GM21723 (cell line): ENCODE data around the gene PLP2.
A peak's percentile ranks its signal among the peaks of the same experiment; 100 is the strongest.
"Not testable (repeated sequence)": the region's sequence is repeated elsewhere in the genome, so short reads cannot be mapped to it uniquely, and the experiment has no call there.

Experiments used
- ATAC-seq: cut with Tn5 transposase; IDR thresholded peaks from one replicate; pipeline ENCODE4 v1.9.1; 2021; ENCODE audit warnings: mild to moderate bottlenecking, moderate library complexity; ENCODE audit not compliant: unreplicated experiment

Gene PLP2

DNA sequence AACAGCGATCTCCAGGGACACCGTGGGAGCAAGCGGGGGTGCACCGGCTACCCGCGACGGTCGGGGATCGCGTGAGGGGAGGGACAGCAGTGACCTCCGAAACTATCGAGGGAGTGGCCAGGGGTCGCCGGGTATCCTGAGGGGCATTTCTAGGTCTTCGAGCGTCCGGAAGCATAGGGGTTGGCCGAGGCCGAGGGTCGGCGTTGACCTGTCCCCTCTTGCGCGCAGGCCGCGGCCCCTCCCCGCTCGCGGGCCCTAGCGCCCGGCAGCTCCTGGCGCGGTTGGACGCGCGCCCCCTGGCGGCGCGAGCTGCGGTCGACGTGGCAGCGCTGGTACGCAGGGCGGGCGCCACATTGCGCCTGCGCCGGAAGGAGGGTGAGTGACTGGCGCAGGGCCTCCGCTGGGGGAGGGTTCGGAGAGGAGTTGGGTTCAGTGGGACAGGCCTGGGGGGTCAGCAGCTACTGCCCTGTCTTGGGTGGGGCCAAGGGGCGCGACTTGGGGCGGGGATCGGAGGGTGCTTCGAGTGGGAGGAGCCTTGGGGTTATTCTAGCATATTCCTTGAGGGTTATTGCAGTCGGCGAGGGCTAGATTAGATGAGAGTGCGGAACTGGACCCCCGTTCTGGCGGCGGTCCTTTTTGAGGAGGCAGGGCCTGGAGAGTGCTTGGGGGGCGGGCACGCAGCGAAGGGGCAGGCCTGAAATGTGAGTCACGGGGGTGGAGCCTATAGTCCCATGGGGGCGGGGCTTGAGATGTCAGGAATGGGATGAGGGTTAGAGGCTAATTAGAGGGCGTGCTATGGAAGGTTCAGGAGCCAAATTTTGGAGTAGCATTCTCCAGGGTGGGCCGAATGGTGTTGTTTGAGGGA lies 7.9 kb upstream of the PLP2 start:
- peak; percentile 50 for ATAC-seq

DNA sequence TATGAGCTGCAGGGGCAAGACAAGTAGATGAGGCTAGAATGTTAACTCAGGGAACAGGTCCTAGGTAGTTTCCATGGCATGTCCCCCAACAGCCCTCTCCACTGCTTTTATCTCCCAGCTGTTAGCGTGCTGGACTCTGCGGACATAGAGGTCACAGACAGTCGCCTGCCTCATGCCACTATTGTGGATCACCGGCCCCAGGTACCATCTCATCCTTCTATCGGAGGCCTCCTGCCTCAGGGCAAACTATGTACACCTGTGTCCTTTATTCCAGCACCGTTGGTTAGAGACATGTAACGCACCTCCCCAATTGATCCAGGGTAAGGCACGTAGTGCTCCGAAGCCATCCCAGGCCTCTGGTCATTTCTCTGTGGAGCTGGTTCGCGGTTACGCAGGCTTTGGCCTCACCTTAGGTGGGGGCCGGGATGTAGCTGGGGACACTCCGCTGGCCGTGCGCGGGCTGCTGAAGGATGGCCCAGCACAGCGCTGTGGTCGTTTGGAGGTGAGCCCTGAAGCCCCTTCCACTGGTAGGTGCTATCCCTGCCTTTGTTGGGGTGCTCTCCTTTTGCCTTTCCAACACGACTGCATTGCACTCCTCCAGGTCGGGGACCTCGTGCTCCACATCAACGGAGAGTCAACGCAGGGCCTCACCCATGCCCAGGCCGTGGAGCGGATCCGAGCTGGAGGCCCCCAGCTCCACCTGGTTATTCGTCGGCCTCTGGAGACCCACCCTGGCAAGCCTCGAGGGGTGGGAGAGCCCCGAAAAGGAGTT lies 6.9 kb upstream of the PLP2 start:
- no peak for ATAC-seq

DNA sequence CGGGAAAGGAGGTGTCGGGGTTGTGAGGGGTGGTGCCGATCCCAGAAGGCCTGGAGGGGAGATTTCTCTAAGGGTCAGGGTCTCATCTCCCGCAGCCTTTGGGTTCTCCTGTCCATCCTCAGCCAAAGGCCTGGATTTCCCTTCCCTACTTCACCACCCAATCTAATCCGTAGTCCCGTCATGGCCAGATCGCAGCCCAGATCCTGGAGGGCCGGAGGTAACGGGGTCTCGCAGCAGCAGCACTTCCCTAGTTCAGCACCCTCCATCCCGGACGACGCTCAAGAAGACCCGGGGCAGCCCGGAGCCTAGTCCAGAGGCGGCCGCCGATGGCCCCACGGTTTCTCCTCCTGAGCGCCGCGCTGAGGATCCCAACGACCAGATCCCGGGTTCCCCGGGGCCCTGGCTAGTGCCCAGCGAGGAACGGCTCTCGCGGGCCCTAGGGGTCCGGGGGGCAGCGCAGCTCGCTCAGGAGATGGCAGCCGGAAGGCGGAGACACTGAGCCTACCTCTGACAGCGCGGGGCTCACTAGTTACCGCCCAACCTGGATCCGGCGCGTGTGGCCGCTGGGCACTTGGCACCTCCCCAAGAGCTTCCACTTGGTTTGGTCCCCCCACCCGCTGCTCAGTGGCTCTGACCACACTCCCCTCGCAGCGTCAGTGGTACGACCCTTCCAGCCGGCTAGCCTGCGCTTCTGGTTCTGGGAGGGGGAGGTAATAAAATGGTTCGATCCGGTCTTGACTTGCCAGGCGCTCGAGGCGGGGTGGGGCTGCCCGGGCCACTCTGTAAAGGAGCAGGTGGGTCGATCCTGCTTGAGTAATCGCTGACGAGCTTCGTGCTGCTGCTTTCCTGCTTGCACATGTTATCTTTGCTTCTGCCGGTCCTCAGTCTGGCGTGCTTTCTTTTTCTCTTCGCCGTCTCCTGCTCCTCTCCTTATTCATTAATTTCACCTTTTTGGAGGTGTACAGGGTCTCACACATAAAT lies 5.5 kb upstream of the PLP2 start:
- ATAC-seq, result peak; percentile 35

DNA sequence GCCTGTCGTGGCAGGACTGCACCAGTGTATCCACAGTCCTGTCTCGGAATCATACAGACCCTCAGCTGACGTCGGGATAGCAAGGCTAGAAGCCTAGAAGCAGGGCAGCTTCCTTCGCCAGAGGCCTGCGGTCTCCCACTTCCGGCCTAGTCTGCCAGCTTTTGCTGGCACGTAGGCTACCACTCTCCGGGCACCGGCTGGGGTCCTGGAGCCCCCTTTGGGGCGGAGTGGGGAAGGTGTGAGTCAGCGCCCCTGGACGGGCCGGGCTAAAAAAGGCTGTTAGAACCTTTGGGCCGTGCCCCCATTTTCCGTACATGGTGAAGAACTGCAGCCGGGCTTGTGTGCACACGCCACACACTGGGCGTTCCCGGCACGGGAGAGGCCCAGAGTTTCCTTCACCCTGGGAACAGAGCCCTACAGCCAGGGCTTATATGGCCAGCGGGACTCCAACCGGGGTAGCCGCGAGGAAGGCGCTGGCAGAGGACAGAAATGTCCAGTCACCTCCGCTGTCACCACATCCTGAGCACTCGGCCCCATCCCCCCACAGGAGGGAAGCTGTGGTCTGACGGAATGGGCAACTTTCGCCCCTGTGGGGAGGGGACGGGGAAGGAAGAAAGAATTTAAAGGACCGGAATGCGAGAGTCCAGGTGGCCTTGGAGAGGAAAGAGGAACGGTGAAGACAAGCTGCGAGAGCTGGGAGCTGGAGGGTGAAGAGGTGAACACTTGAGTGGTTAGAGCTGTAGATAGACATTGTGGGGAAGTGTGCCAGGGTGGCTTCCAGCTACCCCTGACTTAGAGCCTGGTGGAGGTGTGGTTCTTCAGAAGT lies 4.6 kb upstream of the PLP2 start:
- ATAC-seq, result peak; percentile 11

DNA sequence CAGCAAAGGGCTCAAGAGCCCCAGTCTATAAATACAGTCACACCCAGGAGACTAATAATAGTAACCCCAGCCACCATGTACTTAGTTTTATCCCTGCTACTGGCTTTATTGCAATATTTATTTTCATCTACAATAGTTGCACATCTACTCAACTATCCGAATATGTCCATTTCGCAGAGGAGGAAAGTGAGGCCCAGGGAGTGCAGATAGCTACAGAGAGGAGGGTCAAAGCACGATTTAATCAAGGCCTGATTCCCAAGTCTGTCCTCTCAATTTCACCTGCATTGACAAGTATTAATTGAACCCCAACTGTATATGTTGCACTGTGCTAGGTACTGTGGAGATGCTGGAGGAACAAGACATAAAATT lies 4.0 kb upstream of the PLP2 start:
- no peak for ATAC-seq

DNA sequence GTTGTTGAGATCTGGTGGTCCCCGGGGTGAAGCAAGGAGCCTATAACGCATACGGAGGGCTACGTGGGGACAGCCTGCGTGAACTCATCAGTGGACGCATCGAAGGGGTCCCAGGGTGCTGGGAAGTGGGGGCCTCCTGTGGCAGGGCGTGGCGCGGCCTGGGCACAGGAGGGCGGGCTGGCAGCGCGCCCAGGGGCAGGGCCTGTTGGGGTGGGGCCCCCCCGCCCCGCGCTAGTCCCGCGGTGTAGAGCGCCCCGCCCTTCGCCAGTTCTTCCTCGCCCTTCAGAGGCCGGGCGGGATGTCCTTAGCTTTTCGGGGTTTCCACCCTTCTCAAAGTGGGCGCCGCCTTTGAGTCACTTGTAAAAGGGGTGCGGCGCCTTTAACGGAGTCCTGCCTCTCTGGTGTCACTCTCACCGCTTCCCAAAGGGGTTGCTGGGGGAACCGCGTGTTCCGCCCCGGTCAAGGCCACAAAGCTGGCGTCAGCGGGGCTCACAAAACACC lies 632 bp downstream of the PLP2 start:
- ATAC-seq, result peak; percentile 65

DNA sequence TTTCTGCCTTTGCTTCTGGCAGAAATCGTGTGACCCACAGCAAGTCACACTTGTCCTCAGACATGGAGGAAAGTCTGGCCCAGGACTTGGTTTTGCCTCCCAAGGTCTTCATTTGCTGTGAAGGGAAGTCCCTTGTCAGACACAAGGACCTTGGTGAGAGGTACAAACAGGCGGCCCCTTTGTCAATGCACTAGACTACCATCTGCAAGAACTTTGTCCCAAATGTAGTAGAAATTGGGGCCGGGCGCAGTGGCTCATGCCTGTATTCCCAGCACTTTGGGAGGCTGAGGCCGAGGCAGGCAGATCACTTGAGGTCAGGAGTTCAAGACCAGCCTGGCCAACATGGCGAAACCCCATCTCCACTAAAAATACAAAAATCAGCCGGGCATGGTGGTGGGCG lies 1.8 kb downstream of the PLP2 start:
- not testable (repeated sequence) for ATAC-seq

DNA sequence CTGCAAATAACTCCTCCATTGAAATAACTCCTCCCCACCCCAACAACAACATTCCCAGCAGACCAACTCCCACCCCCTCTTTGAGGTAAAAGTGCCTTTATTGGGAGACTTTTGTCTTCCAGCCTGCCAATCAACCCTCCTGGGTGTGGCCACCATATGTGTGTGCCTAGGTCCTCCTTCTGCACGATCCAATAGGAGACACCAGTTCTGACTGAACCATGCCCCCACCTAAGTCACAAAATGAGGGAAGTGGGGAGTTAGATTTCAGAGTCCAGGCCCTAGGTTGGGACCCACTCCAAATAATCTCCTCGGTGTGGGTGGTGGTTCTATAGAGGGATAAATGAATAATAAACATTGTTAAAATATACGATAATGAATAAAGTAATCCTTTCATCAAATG lies 3.0 kb downstream of the PLP2 start:
- ATAC-seq, result no peak

DNA sequence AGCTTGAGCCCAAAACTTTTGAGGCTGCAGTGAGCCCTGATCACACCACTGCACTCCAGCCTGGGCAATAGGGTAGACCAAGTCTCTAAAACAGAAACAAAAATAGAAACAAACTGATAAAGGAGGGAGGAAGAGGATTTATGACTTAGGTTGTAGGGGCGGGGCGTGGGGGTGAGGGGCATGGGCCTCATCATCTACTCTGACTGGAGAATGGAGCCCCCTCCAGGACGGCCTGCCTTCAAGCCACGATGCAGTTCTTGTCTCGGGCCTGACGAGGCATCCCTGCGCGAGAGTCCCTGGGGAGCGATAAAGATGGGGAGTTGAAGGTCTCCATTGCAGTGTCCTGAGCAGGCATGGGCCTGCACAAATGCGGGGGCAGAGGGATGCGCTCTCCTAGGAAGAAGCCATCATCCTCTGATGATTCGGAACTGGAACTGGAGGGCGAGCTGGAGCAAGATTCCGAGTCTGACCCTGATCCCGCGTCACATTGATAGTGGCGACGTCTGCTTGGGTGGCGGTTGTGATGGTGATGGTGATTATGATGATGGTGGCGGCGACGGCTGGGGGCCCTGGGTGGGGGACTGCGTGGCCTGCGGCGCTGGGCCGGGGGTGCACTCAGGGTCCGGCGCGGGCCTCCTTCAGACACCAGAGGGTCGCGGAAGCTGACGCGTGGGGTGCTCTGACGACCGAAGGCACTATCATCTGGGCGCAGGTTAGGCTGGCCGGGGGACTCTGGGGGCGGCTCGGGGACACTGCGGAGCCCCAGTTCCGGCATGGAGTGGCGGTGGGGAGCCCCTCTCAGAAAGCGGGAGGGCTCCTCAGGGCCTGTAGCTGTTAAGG lies 4.0 kb downstream of the PLP2 start:
- ATAC-seq, result no peak

DNA sequence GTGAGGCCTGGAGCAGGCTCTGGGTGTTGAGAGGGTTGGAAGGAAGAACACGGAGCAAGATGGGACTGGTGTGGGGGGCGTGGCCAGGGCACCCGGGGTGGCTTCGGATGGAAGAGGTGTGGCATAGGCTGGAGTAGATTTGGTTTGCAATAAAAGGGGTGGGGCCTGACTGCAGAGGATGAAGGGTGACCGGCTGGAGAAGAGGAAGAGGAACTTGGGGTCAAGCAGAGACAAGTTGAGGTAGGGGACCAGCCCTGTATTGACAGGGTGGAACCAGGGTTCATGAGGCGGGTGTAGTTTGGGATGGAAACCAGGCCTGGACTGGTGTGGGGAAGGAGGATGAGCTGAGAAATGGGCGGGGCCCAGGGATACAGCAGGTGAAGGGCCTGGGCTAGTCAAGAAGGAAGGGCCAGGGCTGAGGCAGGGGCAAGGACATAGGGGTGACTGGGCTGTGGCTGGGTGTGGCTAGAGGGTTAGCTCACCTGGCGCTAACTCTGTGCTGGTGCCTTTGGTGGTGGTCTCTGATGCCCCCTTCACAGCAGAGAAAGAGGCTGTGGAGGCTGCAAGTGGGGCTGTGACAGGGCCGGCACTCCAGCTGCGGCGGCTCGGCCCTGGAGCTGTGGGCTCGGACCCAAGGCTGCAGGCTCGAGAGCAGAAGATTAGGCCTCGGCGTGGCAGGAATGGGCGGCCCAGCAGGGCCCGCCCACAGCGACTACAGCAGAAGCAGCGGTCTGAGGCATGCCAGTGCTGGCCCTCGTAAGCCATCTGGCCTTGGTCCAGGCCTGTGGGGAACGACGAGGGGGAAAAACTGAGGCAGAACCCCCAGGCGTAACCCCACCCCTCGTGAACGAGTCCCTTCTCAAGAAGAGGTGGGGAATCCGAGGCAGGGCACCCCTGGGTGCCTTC lies 5.0 kb downstream of the PLP2 start:
- ATAC-seq, result no peak

DNA sequence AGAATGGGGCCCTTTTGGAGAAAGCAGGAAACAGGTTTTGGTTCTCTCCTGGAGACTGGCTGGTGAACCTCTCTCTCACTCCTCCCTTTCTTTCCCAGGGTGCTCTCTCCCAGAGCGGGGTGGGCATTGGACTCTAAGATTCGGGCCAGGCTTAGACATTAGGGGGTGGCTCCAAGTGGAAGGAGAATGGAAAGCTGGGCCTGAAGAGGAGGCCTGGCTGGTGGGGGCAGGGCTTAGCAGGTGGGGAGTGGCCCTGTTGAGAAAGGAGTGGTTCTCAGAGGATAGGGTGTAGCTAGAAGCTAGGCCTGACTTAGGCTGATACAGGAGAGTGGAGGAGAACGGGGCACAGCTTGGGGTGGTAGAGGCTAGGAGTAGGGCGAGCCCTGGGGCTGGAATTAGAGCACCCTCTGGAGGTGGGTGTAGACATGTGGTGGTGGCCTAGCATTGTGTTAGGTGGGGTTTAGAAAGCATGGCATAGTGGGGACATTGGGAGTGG lies 5.7 kb downstream of the PLP2 start:
- ATAC-seq, result no peak

DNA sequence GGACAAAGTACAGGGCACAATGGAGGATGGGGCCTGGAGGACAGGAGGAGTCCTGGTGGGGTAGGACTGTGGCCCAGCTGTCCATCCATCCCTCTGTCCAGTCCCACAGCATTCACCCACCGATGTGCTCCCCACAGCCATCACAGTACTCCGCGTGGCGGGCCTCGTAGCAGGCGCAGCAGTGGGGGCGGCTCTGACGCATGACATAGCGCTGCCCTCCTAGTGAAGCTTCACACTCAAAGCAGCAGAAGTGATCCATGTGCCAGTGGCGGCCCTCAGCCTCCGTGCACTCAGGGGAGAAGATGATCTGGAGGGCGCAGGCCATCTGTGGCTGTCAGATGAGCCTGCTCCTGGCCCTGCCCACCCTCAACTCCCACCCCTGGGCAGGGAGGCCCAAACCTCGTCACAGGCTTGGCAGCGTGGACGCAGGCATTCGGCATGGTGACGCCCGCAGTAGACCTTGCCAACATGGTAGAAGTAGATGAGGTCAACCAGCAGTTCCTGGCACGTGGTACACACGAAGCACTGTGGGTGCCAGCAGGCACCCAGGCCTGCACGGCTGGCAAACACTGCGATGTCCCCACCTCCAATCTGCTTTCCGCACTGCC lies 6.3 kb downstream of the PLP2 start:
- no peak for ATAC-seq

DNA sequence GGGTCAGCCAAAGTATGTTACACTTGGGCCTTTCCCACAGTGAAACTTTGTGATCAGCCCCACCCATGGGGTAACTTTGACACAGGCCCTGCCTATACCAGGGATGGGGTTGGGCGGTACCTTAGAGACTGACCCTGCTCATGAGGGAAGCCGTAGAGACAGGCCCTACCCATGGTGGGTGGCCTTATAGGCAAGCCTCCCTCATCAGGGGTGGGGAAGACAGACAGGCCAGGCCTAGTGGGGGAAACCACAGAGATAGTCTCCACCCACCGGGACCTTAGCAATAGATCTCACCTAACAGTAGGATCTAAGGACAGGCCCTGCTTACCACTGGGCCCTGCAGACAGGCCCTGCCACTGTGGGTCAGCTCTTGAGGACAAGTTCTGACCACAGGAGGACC lies 6.8 kb downstream of the PLP2 start:
- no peak for ATAC-seq

DNA sequence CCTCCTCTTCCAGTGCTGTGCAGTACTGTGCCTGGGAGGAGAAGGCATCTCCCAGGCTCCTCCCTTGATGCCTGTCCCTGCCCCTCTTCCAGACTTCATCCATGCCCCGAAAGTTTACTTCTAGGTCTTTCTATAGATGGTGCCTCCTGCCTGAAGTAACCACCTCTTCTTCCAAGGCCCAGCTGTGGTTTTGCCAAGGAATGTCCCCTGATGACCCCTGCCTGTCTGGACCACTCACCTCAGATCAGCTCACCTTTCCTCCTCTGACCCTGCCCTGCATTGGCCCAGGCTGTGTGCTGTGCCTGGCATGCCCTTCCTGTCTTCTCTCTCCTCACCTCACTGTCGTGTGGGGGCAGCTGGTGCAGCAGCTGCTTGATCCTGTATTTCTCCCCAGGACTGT lies 7.7 kb downstream of the PLP2 start:
- ATAC-seq, result no peak

DNA sequence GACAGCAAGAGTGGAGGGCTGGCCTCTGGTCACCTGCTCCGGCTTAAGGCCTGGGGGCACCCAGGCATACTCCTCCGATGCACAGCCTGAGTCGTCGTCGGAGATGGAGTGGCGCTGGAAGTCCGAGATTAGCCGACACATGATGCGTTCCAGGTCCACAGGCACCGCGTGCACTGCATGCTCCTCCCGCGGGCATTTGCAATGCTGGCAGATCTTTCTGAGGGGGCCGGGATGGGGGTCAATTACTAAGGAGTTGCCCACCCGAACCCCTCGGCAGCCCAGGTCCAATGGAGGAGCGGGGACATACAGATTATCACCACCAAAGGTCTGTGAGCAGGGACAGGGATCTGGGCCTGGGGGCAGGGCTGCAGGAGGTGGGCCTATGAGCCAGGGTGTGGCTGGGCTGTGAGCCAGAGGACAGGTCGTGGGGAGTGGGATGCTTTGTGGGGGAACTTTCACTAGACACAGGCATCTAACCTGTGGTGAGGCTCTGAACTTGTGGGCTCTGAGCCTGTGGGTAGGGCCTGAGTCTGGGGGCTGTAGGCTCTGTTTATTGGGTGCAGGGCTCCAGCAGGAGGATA lies 12.1 kb downstream of the PLP2 start:
- ATAC-seq, result no peak

DNA sequence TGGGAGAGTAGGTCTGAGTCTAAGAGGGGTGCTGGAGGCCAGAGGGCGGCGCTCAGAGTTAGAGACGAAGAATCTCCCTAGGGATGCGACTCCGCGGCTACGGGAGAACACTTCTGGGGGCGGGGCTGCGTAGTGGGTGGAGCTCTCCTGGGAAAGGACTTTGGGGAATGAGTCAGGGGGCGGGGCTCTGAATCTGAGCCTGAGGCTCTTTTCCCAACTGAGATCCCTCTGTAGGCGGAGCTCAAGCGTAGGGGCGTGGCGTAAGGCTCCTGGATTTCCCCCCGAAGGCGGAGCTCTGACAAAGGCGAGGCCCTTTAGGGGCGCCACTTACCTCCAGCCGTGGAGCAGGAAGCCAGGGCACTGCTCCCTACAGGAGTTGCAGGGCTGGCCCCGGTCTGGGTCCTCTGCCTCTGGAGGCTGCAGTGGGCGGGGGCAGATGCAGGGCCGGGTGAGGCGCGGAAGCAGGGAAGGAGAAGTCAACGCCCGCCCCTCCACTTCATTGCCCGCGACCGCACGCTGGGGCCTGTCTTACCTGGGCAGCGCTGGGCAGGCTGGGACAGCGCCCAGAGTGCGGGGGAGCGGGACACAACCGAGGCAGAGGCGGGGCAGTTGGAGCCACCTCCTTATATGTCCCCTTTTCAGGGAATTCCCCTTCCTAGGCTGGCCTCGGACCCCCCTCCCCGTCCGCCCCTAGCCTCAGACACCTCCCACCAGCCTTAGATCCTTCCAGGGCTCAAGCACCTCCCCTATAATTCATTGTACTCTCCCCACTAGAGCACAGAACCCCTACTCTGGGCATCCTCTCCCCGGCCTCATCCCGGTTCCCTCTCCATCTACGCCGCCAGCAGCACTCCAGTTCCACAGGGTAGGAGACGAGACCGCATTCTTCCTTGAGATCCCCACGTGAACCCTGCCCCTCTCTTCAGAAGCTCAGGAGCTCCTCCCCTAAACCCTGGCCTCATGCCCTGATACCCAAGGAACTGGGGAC lies 12.9 kb downstream of the PLP2 start:
- peak; percentile 57 for ATAC-seq
